HG03520 (cell line): ENCODE data around the gene PDK4.
"Not testable (repeated sequence)": the region's sequence is repeated elsewhere in the genome, so short reads cannot be mapped to it uniquely, and the experiment has no call there.

Experiments
- ATAC-seq: cut with Tn5 transposase; IDR thresholded peaks from one replicate; pipeline ENCODE4 v1.9.1; 2021; ENCODE audit warnings: mild to moderate bottlenecking, moderate library complexity; ENCODE audit not compliant: unreplicated experiment

The PDK4 gene

GRCh38 chr7:95578299-95578855 lies 17.9 kb downstream of the PDK4 start:
- ATAC-seq: no peak

GRCh38 chr7:95577137-95577536 lies 19.2 kb downstream of the PDK4 start:
- ATAC-seq: no peak

- no peak for ATAC-seq
Measured at GRCh38 chr7:95569720-95570119, 26.6 kb downstream of the PDK4 start.

GRCh38 chr7:95560674-95561073 lies 35.6 kb downstream of the PDK4 start:
- ATAC-seq: no peak

- ATAC-seq: no peak
Measured at GRCh38 chr7:95558864-95559263, 37.5 kb downstream of the PDK4 start.

- ATAC-seq: no peak
Measured at GRCh38 chr7:95556777-95557176, 39.5 kb downstream of the PDK4 start.

- ATAC-seq: no peak
Measured at GRCh38 chr7:95553939-95554338, 42.4 kb downstream of the PDK4 start.

GRCh38 chr7:95552010-95552926 lies 44.0 kb downstream of the PDK4 start:
- ATAC-seq: not testable (repeated sequence)

- no peak for ATAC-seq
Measured at GRCh38 chr7:95550546-95550945, 45.8 kb downstream of the PDK4 start.

- ATAC-seq: no peak
Measured at GRCh38 chr7:95549818-95550529, 46.3 kb downstream of the PDK4 start.

- ATAC-seq: no peak
Measured at GRCh38 chr7:95547361-95548348, 48.7 kb downstream of the PDK4 start.

GRCh38 chr7:95546647-95547046 lies 49.7 kb downstream of the PDK4 start:
- no peak for ATAC-seq

- no peak for ATAC-seq
Measured at GRCh38 chr7:95545673-95546072, 50.6 kb downstream of the PDK4 start.

GRCh38 chr7:95545007-95545615 lies 51.2 kb downstream of the PDK4 start:
- no peak for ATAC-seq

GRCh38 chr7:95544171-95544570 lies 52.1 kb downstream of the PDK4 start:
- no peak for ATAC-seq

- ATAC-seq: no peak
Measured at GRCh38 chr7:95543312-95543711, 53.0 kb downstream of the PDK4 start.

- ATAC-seq: no peak
Measured at GRCh38 chr7:95540366-95540765, 56.0 kb downstream of the PDK4 start.

- no peak for ATAC-seq
Measured at GRCh38 chr7:95539426-95539825, 56.9 kb downstream of the PDK4 start.

GRCh38 chr7:95537468-95537867 lies 58.8 kb downstream of the PDK4 start:
- ATAC-seq: no peak

GRCh38 chr7:95536656-95537311 lies 59.5 kb downstream of the PDK4 start:
- ATAC-seq: no peak
